Mucosa of rectum (tissue), 2 donors: Measurements from ENCODE around the gene PSMA7.

Experiments
- H3K27ac ChIP-seq, 2 donors: one replicate each; pipeline ENCODE4 v1.7.0; 2013; ENCODE audit warnings: inconsistent platforms in 2 of 2, low read depth in 2 of 2, low read length in 2 of 2
- H3K27me3 ChIP-seq, 2 donors: one replicate each; pipeline ENCODE4 v1.7.0; 2013; ENCODE audit warnings: low read length in 2 of 2; ENCODE audit not compliant: control insufficient read depth in 2 of 2, insufficient read depth in 2 of 2
- H3K36me3 ChIP-seq, 2 donors: one replicate each; pipeline ENCODE4 v1.7.0; 2013; ENCODE audit warnings: low read length in 2 of 2; ENCODE audit not compliant: control insufficient read depth in 2 of 2, insufficient read depth in 2 of 2
- H3K4me1 ChIP-seq, 2 donors: one replicate each; pipeline ENCODE4 v1.7.0; 2013; ENCODE audit warnings: low read length in 2 of 2, mild to moderate bottlenecking in 1 of 2; ENCODE audit not compliant: control insufficient read depth in 2 of 2, insufficient read depth in 2 of 2
- H3K4me3 ChIP-seq, 2 donors: one replicate each; pipeline ENCODE4 v1.7.0; 2013; ENCODE audit warnings: low read length in 2 of 2
- H3K9ac ChIP-seq, 2 donors: one replicate each; pipeline ENCODE4 v1.7.0; 2013; ENCODE audit warnings: low read length in 2 of 2, low read depth in 1 of 2, mild to moderate bottlenecking in 1 of 2
- H3K9me3 ChIP-seq, 2 donors: one replicate each; pipeline ENCODE4 v1.7.0; 2013; ENCODE audit warnings: low read length in 2 of 2; ENCODE audit not compliant: control insufficient read depth in 2 of 2
- donor health status: healthy.
- donor health status: Normal muscosa, but diverticular disease.

The PSMA7 gene

DNA sequence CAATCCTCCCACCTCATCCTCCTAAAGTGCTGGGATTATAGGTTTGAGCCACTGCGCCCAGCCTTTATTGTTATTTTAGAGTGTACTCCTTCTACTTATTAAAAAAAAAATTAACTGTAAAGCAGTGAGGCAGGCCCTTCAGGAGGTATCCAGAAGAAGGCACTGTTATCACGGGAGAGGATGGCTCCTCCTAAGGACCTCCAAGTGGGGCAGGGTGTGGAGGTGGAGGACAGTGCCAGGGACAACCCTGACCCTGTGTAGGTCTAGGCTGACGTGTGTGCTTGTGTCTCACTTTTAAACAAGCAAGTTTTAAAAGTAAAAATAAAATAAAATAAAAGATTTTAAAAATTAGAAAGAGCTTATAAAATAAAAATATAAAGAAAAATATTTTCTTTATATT, 53.8 kb downstream of the PSMA7 start:
- no peaks in the 10 kb centered on the region for H3K36me3 ChIP-seq
- H3K9me3 ChIP-seq = no peaks in the 10 kb centered on the region
- H3K27ac ChIP-seq = no peak overlapping the region
- H3K9ac ChIP-seq = no peak overlapping the region
- no peaks in the 10 kb centered on the region for H3K4me1 ChIP-seq
- H3K27me3 ChIP-seq = no peaks in the 10 kb centered on the region
- H3K4me3 ChIP-seq = no peak overlapping the region

DNA sequence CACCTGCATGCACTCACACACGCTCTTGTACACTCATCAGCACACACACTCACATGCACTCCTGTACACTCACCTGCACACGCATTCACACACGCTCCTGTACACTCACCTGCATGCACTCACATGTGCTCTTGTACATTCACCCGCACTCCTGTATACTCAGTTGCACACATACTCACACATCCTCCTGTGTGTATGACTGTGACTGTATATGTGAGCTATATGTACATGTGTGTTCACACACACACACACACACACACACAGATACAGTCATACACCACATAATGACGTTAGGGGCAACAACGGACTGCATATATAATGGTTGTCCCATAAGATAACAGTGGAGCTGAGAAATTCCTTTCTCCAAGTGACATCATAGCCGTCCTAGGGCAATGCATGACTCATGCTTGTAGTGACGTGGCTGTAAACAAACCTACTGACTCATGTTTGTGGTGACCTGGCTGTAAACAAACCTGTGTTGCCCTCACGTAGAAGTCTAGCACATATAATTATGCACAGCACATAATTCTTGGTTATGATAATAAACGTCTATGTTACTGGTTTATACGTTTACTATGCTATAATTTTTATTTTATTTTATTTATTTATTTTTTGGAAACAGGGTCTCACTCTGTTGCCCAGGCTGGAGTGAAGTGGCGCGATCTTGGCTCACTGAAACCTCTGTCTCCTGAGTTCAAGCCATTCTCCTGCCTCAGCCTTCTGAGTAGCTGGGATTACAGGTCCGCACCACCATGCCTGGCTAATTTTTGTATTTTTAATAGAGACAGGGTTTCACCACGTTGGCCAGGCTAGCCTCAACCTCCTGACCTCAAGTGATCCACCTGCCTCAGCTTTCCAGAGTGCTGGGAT, 54.7 kb downstream of the PSMA7 start:
- Histone ChIP-seq H3K4me3 (no peak overlapping the region), H3K9ac (no peak overlapping the region), H3K27me3 (no peaks in the 10 kb centered on the region), H3K4me1 (no peaks in the 10 kb centered on the region), H3K27ac (no peak overlapping the region), H3K36me3 (no peaks in the 10 kb centered on the region), H3K9me3 (no peaks in the 10 kb centered on the region)

GRCh38 chr20:62087632-62088031, 55.6 kb downstream of the PSMA7 start:
- Histone ChIP-seq H3K27me3 (no peaks in the 10 kb centered on the region), H3K9ac (no peak overlapping the region), H3K36me3 (no peaks in the 10 kb centered on the region), H3K4me3 (no peak overlapping the region), H3K27ac (no peak overlapping the region), H3K4me1 (no peaks in the 10 kb centered on the region), H3K9me3 (no peaks in the 10 kb centered on the region)

- H3K36me3 ChIP-seq = no peaks in the 10 kb centered on the region
- H3K9me3 ChIP-seq = no peaks in the 10 kb centered on the region
- no peak overlapping the region for H3K4me3 ChIP-seq
- no peak overlapping the region for H3K27ac ChIP-seq
- no peaks in the 10 kb centered on the region for H3K4me1 ChIP-seq
- no peaks in the 10 kb centered on the region for H3K27me3 ChIP-seq
- no peak overlapping the region for H3K9ac ChIP-seq
Measured at GRCh38 chr20:62087227-62087626, 56.0 kb downstream of the PSMA7 start.
